SJSA1 (cell line): ENCODE measurements around the gene KIAA1191. TPM values are rescaled to one million over a fixed set of nuclear protein-coding genes. Genes with fewer than 3 reads are reported as not detected.
"Not testable (repeated sequence)": the region's sequence is repeated elsewhere in the genome, so short reads cannot be mapped to it uniquely, and the experiment has no call there.

Experiments
- DNase-seq, 2 experiments: peaks; one replicate each; pipeline ENCODE4 v3.0.0-alpha.2; 2015 to 2020; ENCODE audit warnings: low spot score in 2 of 2, low read depth in 1 of 2
- H3K27ac ChIP-seq: fragments of 250-450 bp; sonication (Bioruptor Pico); 2 replicates; pipeline ENCODE4 v1.5.1; 2020; ENCODE audit warnings: mild to moderate bottlenecking, moderate library complexity
- H3K27me3 ChIP-seq: fragments of 250-450 bp; sonication (Bioruptor Pico); replicated peaks from 2 replicates; pipeline ENCODE4 v1.5.1; 2020; ENCODE audit warnings: mild to moderate bottlenecking, moderate library complexity
- H3K36me3 ChIP-seq: fragments of 250-450 bp; sonication (Bioruptor Pico); 2 replicates; pipeline ENCODE4 v1.5.1; 2020; ENCODE audit warnings: mild to moderate bottlenecking
- H3K4me1 ChIP-seq: fragments of 250-450 bp; sonication (Bioruptor Pico); replicated peaks from 2 replicates; pipeline ENCODE4 v1.6.1; 2021; ENCODE audit warnings: mild to moderate bottlenecking
- H3K4me3 ChIP-seq: fragments of 250-450 bp; sonication (Bioruptor Pico); 2 replicates; pipeline ENCODE4 v1.5.1; 2020; ENCODE audit warnings: mild to moderate bottlenecking
- H3K9me3 ChIP-seq: fragments of 250-450 bp; sonication (Bioruptor Pico); replicated peaks from 2 replicates; pipeline ENCODE4 v1.5.1; 2020; ENCODE audit warnings: mild to moderate bottlenecking
- total RNA-seq: library from RNA; depleted of rRNA; stranded (reverse); fragments of >200 nt; shearing (Covaris generic); gene quantifications from 2 replicates; pipeline ENCODE4 v1.2.3, GENCODE V29; 2014; rRNA removed

Gene KIAA1191
- total RNA-seq, 1 experiment from 2014 or later, result 107 TPM

GRCh38 chr5:176337913-176338312, 23.7 kb downstream of the KIAA1191 start:
- Histone ChIP-seq H3K27me3 (no peaks in the 10 kb centered on the region; the same call in 1 of the 2 replicates), H3K4me3 (no peak overlapping the region), H3K9me3 (no peaks in the 10 kb centered on the region), H3K4me1 (no peaks in the 10 kb centered on the region), H3K27ac (no peak overlapping the region), H3K36me3 (no peaks in the 10 kb centered on the region)
- DNase-seq, result no peak

- no peak overlapping the region for H3K4me3 ChIP-seq
- H3K36me3 ChIP-seq, result no peaks in the 10 kb centered on the region
- no peaks in the 10 kb centered on the region for H3K4me1 ChIP-seq
- H3K27me3 ChIP-seq, result no peaks in the 10 kb centered on the region; the same call in 1 of the 2 replicates
- H3K27ac ChIP-seq, result no peak overlapping the region
- H3K9me3 ChIP-seq, result no peaks in the 10 kb centered on the region
- no peak for DNase-seq
Measured at GRCh38 chr5:176334031-176334770, 27.4 kb downstream of the KIAA1191 start.

GRCh38 chr5:176320577-176320976, 41.0 kb downstream of the KIAA1191 start:
- Histone ChIP-seq H3K27me3 (no peaks in the 10 kb centered on the region), H3K4me1 (no peaks in the 10 kb centered on the region), H3K4me3 (no peak overlapping the region), H3K36me3 (no peaks in the 10 kb centered on the region), H3K9me3 (no peaks in the 10 kb centered on the region), H3K27ac (no peak overlapping the region)
- no peak for DNase-seq

DNA sequence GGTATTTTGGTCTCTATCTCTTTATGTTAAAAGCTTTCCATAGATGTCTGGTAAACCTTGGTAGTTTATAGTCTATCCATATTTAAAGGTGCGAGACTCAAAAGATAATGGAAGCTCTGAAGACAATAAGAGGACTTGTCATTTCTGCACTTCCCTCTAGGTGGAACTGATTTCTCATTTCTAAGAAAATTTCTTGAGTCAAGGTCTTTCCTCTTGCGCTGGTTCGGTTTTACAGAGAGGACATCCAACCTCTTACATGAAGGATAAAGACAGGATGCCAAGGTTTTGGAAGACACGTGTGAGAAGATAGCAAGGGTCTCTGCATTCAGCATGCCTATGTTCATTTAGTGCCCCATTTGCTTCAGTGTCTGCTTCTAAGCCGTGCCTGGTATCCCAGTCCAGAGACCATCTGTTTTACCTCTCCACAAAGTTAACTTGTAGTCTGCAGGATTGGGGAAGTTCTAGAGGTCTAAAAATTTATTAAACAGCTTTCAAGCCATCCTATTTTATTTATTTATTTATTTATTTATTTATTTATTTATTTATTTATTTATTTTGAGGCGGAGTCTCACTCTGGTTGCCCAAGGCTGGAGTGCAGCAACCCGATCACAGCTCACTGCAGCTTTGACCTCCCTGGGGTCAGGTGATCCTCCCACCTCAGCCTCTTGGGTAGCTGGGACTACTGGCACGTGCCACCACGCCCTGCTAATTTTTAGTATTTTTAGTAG, 41.6 kb downstream of the KIAA1191 start:
- H3K27ac ChIP-seq, result no peak overlapping the region
- H3K36me3 ChIP-seq, result no peaks in the 10 kb centered on the region
- no peaks in the 10 kb centered on the region for H3K4me1 ChIP-seq
- no peaks in the 10 kb centered on the region for H3K27me3 ChIP-seq
- H3K9me3 ChIP-seq, result no peaks in the 10 kb centered on the region
- H3K4me3 ChIP-seq, result no peak overlapping the region
- DNase-seq, result no peak

DNA sequence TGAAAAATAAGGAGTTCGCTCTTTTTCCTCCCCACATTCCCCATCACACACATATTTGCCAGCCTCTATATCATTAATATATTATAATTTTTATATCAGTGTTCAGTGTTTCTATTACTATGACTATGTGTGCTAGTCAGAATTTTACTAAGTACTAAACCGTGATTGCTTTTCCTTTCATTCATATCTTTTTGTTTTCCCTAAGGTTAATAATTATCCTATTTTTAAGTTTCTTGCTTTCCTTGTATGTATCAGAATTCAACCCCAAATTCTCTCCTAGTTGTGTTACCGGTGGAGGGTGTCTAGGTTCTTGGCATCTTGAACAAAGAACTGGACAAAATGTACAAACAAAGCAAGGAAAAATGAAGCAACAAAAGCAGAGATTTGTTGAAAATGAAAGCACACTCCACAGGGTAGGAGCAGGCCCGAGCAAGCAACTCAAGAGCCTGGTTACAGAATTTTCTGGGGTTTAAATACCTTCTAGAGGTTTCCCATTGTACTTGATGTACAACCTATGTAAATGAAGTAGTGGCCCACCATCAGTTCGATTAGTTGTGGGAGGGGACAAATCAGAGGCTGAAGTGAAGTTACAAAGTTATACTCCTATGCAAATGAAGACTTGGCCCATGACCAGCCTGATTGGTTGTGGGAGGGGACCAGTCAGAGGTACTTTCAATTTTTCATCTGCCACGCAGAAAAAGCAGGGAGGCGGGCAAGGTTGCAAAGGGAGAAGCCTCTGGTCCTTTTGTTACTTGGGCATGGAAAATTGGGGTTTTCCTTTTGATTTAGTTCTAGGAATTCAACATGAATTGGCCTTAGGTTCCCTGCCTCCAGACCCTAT, 43.8 kb downstream of the KIAA1191 start:
- H3K4me1 ChIP-seq, result no peaks in the 10 kb centered on the region
- no peaks in the 10 kb centered on the region for H3K36me3 ChIP-seq
- no peak for DNase-seq
- H3K27me3 ChIP-seq, result no peaks in the 10 kb centered on the region
- no peak overlapping the region for H3K4me3 ChIP-seq
- H3K9me3 ChIP-seq, result no peaks in the 10 kb centered on the region
- H3K27ac ChIP-seq, result no peak overlapping the region

DNA sequence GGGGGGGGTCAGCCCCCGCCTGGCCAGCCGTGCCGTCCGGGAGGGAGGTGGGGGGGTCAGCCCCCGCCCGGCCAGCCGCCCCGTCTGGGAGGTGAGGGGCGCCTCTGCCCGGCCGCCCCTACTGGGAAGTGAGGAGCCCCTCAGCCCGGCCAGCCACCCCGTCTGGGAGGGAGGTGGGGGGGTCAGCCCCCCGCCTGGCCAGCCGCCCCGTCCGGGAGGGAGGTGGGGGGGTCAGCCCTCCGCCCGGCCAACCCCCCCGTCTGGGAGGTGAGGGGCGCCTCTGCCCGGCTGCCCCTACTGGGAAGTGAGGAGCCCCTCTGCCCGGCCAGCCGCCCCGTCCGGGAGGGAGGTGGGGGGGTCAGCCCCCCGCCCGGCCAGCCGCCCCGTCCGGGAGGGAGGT, 56.2 kb downstream of the KIAA1191 start:
- not testable (repeated sequence) for H3K4me1 ChIP-seq, H3K27ac ChIP-seq, H3K36me3 ChIP-seq, H3K27me3 ChIP-seq, DNase-seq, H3K4me3 ChIP-seq, H3K9me3 ChIP-seq

Other genes with a start within 250 kb of the KIAA1191 start
- gene SIMC1, start 123.3 kb downstream of the KIAA1191 start, total RNA-seq, result 4.7 and 5.2 TPM in 2 replicates
- 2.4 and 2.5 TPM in 2 replicates for gene ARL10, start 3.7 kb upstream of the KIAA1191 start, total RNA-seq
- 32.0 and 43.5 TPM in 2 replicates for gene NOP16, start 26.8 kb upstream of the KIAA1191 start, total RNA-seq
- 84.7 and 92.2 TPM in 2 replicates for gene HIGD2A, start 27.0 kb upstream of the KIAA1191 start, total RNA-seq
- 177 and 206 TPM in 2 replicates for gene CLTB, start 54.8 kb upstream of the KIAA1191 start, total RNA-seq
- gene FAF2, start 86.6 kb upstream of the KIAA1191 start, total RNA-seq, result 60.9 and 78.4 TPM in 2 replicates
- gene RNF44, start 175.6 kb upstream of the KIAA1191 start, total RNA-seq, result 5.0 and 5.6 TPM in 2 replicates
- gene CDHR2, start 187.6 kb upstream of the KIAA1191 start, total RNA-seq, result not detected in 2 replicates
- gene GPRIN1, start 248.4 kb upstream of the KIAA1191 start, total RNA-seq, result 15.0 and 15.6 TPM in 2 replicates